RKO (cell line): ENCODE measurements around the gene RRP12.
A peak's percentile ranks its signal among the peaks of the same experiment; 100 is the strongest.
"Not testable (repeated sequence)": the region's sequence is repeated elsewhere in the genome, so short reads cannot be mapped to it uniquely, and the experiment has no call there.

Source experiments
- DNase-seq: peaks from one replicate; pipeline ENCODE4 v3.0.0-alpha.2; 2016; ENCODE audit warnings: low spot score

Gene RRP12

GRCh38 chr10:97406483-97406882, 5.3 kb upstream of the RRP12 start:
- not testable (repeated sequence) for DNase-seq

GRCh38 chr10:97406064-97406463, 4.9 kb upstream of the RRP12 start:
- DNase-seq: no peak

- DNase-seq: no peak
These were observed 2.9 kb upstream of the RRP12 start for GRCh38 chr10:97404044-97404443.

- no peak for DNase-seq
These were observed 347 bp upstream of the RRP12 start for GRCh38 chr10:97401455-97401919.

GRCh38 chr10:97399843-97400545, 1.1 kb downstream of the RRP12 start:
- DNase-seq: peak; percentile 89

GRCh38 chr10:97396056-97396455, 5.1 kb downstream of the RRP12 start:
- no peak for DNase-seq

- DNase-seq: no peak
These were observed 8.0 kb downstream of the RRP12 start for GRCh38 chr10:97393034-97393573.

GRCh38 chr10:97390091-97390490, 11.0 kb downstream of the RRP12 start:
- DNase-seq: no peak

GRCh38 chr10:97388152-97388551, 13.0 kb downstream of the RRP12 start:
- DNase-seq: no peak

- DNase-seq: no peak
These were observed 15.6 kb downstream of the RRP12 start for GRCh38 chr10:97385565-97385964.

- no peak for DNase-seq
These were observed 16.5 kb downstream of the RRP12 start for GRCh38 chr10:97384641-97385040.

GRCh38 chr10:97384156-97384555, 17.0 kb downstream of the RRP12 start:
- DNase-seq: no peak

- no peak for DNase-seq
These were observed 18.0 kb downstream of the RRP12 start for GRCh38 chr10:97383159-97383558.

- DNase-seq: no peak
These were observed 19.5 kb downstream of the RRP12 start for GRCh38 chr10:97381626-97382025.

- DNase-seq: no peak
These were observed 20.6 kb downstream of the RRP12 start for GRCh38 chr10:97380516-97380915.

- no peak for DNase-seq
These were observed 21.9 kb downstream of the RRP12 start for GRCh38 chr10:97378933-97379921.

GRCh38 chr10:97376413-97376812, 24.7 kb downstream of the RRP12 start:
- DNase-seq: no peak

GRCh38 chr10:97373456-97373855, 27.7 kb downstream of the RRP12 start:
- DNase-seq: no peak

- no peak for DNase-seq
These were observed 28.8 kb downstream of the RRP12 start for GRCh38 chr10:97372233-97372875.

- DNase-seq: no peak
These were observed 29.4 kb downstream of the RRP12 start for GRCh38 chr10:97371696-97372095.

GRCh38 chr10:97367126-97367649, 34.0 kb downstream of the RRP12 start:
- DNase-seq: no peak

- DNase-seq: no peak
These were observed 34.6 kb downstream of the RRP12 start for GRCh38 chr10:97366572-97366971.
